ENCODE measurements around the gene MAEA. TPM values are rescaled to one million over a fixed set of nuclear protein-coding genes. Genes with fewer than 3 reads are reported as not detected.

Gene MAEA
- total RNA-seq, 8 experiments from 2014 or later = 28.5 to 80.7 (median 56.7) TPM

DNA sequence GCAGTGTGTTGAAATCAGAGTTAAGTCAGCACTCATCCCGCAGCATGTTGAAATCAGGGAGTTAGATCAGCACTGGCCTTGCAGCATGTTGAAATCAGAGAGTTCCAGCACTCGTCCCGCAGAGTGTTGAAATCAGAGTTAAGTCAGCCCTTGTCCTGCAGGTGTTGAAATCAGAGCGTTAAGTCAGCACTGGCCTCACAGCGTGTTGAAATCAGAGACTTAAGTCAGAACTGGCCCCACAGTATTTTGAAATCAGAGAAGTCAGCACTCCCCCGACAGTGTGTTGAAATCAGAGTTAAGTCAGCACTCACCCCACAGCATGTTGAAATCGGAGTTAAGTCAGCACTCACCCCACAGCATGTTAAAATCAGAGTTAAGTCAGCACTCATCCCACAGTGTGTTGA is 46.4 kb downstream of the MAEA start:
- no peak overlapping the region for H3K27ac ChIP-seq
- H3K4me1 ChIP-seq (replicated peaks in 1 of 2) = no peaks in the 10 kb centered on the region
- in situ Hi-C loops (cut with MboI; ENCODE audit: low pct_unique_long_range_greater_than_20kb in 2 of 9, low sequenced_read_pairs in 9 of 9, unreplicated experiment in 9 of 9) = no loop called here
- 80 to 100% (median 96%) methylated on average over 1 to 3 of the region's 7 CpGs; no CpG with 5 or more reads in 1 of the 10 experiments for WGBS, 10 experiments
- no peak overlapping the region for H3K4me3 ChIP-seq
- ATAC-seq (replicated peaks in 6 of 8) = no peak

DNA sequence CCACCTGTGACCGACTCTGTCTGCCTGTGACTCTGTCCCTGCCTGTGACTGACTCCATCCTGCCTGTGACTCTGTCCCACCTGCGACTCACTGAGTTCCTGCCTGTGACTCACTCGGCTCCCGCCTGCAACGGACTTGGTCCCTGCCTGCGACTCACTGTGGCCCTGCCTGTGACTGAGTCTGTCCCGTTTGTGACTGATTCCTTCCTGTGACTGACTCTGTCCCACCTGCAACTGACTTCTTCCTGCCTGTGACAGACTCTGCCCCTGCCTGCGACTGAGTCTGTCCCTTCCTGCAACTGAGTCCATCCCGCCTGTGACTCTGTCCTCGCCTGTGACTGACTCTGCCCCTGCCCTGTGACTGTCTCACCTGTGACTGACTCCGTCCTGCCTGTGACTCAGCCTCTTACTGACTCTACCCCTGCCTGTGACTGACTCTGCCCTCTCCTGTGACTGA is 47.7 kb downstream of the MAEA start:
- Histone ChIP-seq H3K4me1 (replicated peaks in 1 of 2) (no peaks in the 10 kb centered on the region), H3K27ac (no peak overlapping the region), H3K4me3 (no peak overlapping the region)
- in situ Hi-C loops (cut with MboI; ENCODE audit: low pct_unique_long_range_greater_than_20kb in 2 of 9, low sequenced_read_pairs in 9 of 9, unreplicated experiment in 9 of 9) = no loop called here
- WGBS, 10 experiments = 40 to 96% (median 88%) methylated on average over 1 to 7 of the region's 11 CpGs; no CpG with 5 or more reads in 1 of the 10 experiments
- peak in 5 of 8 experiments; percentile 57 to 85 (median 77) for ATAC-seq (replicated peaks in 6 of 8)

DNA sequence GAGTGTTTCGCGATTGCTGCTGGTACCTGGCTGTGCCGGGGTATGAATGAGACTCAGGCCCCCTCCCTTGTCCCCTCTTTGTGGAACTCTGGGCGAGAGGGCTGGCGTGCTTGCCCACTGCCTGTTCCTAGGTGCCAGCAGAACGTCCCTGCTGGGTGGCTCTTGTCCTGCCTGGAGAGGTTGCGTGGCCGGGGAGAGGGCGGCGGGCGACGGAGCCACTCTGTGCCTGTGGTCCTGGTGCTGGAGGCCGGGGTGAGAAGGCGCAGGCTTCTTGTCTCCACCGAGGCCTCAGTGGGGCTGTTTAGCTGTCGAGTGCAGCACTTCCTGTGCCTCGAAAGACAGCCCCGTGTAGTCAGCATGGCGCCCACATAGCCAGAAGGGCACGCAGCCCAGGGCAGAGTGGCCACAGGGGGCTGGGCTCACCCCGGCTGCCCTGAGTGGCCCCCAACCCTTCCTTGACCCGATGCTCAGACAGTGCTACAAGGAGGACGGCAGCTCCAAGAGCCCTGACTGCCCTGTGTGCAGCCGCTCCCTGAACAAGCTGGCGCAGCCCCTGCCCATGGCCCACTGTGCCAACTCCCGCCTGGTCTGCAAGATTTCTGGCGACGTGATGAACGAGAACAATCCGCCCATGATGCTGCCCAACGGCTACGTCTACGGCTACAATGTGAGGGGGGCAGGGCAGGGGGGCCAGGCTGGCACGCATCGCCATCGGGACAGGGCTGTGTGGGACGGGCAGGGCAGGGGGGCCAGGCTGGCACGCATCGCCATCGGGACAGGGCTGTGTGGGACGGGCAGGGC is 48.5 kb downstream of the MAEA start:
- ATAC-seq (replicated peaks in 6 of 8) = peak in 2 of 8 experiments; percentile 2 to 10
- Histone ChIP-seq H3K4me1 (replicated peaks in 1 of 2) (no peaks in the 10 kb centered on the region), H3K4me3 (no peak overlapping the region), H3K27ac (no peak overlapping the region)
- in situ Hi-C loops (cut with MboI; ENCODE audit: low pct_unique_long_range_greater_than_20kb in 2 of 9, low sequenced_read_pairs in 9 of 9, unreplicated experiment in 9 of 9) = no loop called here
- 93 to 100% (median 100%) methylated on average over 1 to 10 of the region's 41 CpGs; no CpG with 5 or more reads in 3 of the 10 experiments for WGBS, 10 experiments

DNA sequence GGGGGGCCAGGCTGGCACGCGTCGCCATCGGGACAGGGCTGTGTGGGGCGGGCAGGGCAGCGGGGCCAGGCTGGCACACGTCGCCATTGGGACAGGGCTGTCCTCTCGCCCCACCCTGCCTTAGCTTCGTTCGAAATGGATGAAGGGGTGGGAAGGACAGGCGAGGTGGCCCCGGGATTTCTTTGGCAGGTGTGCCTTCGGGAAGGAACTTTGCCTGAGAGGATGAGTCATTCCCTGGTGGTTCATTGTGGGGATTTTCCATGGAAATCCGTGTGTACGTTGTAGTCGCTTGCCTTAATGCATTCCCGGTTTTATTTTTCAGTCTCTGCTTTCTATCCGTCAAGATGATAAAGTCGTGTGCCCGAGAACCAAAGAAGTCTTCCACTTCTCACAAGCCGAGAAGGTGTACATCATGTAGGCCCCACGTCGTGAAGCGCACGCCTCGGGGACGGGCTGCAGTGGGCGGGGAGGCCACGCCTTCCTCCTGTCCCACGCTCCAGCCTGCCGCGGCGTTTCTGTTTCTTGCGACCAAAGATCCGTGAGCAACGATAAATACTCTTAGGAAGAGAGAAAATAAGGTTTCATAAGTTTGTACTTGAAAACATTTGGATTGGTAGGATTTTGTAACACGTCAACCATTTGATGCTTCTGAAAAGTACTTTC is 49.2 kb downstream of the MAEA start:
- H3K4me3 ChIP-seq = no peak overlapping the region
- no peak for ATAC-seq (replicated peaks in 6 of 8)
- in situ Hi-C loops (cut with MboI; ENCODE audit: low pct_unique_long_range_greater_than_20kb in 2 of 9, low sequenced_read_pairs in 9 of 9, unreplicated experiment in 9 of 9) = no loop called here
- 80 to 100% (median 98%) methylated on average over 1 to 13 of the region's 38 CpGs; no CpG with 5 or more reads in 2 of the 10 experiments for WGBS, 10 experiments
- no peak overlapping the region for H3K27ac ChIP-seq
- no peaks in the 10 kb centered on the region for H3K4me1 ChIP-seq (replicated peaks in 1 of 2)

DNA sequence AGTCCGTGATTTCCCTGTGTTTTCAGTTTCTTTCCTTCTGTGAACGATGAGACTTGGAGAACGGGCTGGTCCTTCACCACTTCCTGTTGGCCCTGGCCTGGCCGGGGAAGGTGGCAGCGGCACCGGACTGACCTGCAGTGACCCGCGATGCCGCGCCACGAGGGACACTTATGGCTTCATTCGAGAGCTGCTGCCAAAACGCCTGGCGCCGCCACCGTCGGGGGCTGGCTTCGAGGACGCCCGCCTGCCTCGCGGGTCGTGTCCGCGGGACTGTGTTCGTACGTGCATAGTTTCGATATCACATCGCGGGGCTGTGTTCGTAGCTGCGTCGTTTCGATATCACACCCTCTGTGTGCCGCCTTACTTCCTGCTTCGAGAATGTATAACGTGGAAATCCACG is 49.8 kb downstream of the MAEA start:
- no peak overlapping the region for H3K27ac ChIP-seq
- H3K4me1 ChIP-seq (replicated peaks in 1 of 2) = no peaks in the 10 kb centered on the region
- in situ Hi-C loops (cut with MboI; ENCODE audit: low pct_unique_long_range_greater_than_20kb in 2 of 9, low sequenced_read_pairs in 9 of 9, unreplicated experiment in 9 of 9) = no loop called here
- ATAC-seq (replicated peaks in 6 of 8) = no peak
- H3K4me3 ChIP-seq = no peak overlapping the region
- WGBS, 10 experiments = 88 to 100% (median 97%) methylated on average over 3 to 36 of the region's 38 CpGs

DNA sequence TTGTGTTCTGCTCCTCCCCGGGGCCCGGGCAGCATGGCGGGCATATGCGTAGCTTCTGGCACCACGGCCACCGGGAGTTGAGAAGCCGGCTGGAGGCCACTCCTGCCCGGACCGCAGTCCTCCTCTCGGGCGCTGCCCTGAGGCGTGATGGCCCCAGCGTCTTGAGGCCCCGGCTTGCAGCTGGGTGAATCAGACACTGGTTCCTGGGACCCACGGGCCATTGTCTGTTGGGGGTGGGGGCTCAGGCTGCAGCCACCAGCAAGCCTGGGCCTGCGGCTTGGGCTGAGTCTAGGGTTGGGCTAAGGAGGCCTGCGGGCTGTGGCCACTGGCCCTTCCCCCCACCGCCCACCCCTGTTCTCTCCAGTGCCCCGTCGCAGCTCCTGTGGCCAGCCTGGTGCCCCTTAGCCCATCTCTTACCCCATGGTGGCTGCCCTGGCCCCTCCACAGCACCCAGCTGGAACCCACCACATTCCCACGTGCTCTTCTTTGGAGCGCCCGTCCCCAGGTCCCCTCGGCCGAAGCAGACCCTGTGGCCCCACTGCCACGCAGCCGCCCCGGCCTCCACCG is 50.6 kb downstream of the MAEA start:
- no peak overlapping the region for H3K4me3 ChIP-seq
- no peak overlapping the region for H3K27ac ChIP-seq
- in situ Hi-C loops (cut with MboI; ENCODE audit: low pct_unique_long_range_greater_than_20kb in 2 of 9, low sequenced_read_pairs in 9 of 9, unreplicated experiment in 9 of 9) = no loop called here
- H3K4me1 ChIP-seq (replicated peaks in 1 of 2) = peaks cover 3 to 5% of the 10 kb centered on the region in 2 donors
- ATAC-seq (replicated peaks in 6 of 8) = peak in 2 of 8 experiments; percentile 3
- 80 to 100% (median 90%) methylated on average over 1 to 5 of the region's 29 CpGs; no CpG with 5 or more reads in 7 of the 10 experiments for WGBS, 10 experiments

DNA sequence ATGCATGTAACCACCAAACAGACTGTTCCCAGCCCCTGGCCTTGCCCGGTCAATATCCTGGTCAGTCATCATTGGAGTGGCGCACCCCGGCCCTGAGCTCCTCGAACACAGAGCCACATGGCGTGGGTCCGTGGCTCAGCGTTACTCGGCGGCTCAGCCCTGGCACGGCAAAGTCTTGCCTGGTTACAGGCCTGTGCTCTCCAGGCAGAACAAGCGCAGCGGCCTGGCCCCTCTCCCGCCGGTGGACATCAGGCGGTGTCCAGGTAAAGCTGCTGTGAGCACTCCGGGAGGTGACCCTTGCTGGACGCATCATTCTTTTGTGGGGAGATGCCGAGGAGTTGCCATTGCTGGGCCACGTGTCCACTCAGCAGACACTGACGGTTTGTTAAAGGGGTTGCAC is 51.2 kb downstream of the MAEA start:
- in situ Hi-C loops (cut with MboI; ENCODE audit: low pct_unique_long_range_greater_than_20kb in 2 of 9, low sequenced_read_pairs in 9 of 9, unreplicated experiment in 9 of 9) = no loop called here
- Histone ChIP-seq H3K27ac (no peak overlapping the region), H3K4me3 (no peak overlapping the region), H3K4me1 (replicated peaks in 1 of 2) (peaks cover 4 to 6% of the 10 kb centered on the region in 2 donors)
- no peak for ATAC-seq (replicated peaks in 6 of 8)
- 89 to 100% (median 98%) methylated on average over 1 to 5 of the region's 20 CpGs; no CpG with 5 or more reads in 6 of the 10 experiments for whole genome bisulfite sequencing, 10 experiments

DNA sequence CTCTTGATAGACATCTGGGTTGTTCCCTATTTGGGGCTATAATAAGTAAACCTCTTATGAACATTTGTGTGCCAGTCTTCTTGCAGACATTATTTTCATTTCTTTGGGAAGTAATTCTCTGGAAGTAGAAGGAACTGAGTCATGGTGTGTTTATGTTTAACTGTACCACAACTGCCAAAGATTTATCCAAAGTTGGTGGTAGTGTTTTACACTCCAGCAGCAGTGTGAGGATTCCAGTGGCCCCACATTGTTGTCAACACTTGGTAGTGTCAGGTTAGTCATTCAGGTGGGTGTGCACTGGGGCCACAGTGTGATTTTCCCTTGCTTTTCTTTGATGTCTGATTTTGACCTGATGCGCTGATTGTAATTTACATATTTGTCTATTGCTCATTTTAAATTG is 52.3 kb downstream of the MAEA start:
- 100% methylated on average over 1 of the region's 1 CpG; no CpG with 5 or more reads in 3 of the 10 experiments for WGBS, 10 experiments
- H3K27ac ChIP-seq = no peak overlapping the region
- H3K4me3 ChIP-seq = no peak overlapping the region
- ATAC-seq (replicated peaks in 6 of 8) = no peak
- in situ Hi-C loops (cut with MboI; ENCODE audit: low pct_unique_long_range_greater_than_20kb in 2 of 9, low sequenced_read_pairs in 9 of 9, unreplicated experiment in 9 of 9) = no loop called here
- H3K4me1 ChIP-seq (replicated peaks in 1 of 2) = peaks cover 4 to 6% of the 10 kb centered on the region in 2 donors

DNA sequence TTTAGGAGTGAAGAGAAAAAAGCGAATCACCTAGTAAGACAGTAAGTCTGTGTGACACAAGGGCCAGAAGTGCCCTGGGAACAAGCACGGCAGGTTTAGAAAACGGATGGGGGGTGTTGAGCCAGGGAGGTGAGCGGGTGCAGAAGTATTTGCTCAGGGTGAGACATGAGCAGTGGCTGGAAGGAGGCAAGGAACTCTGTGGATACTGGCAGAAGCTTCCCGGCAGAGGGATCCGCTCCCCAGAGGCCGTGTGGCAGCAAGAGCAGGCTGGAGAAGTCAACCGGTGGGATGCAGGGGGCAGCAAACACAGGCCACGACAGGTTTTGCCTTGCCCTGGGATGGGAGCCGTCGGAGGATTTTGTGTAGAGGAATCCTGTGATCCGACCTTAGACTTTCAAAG is 55.0 kb downstream of the MAEA start:
- in situ Hi-C loops (cut with MboI; ENCODE audit: low pct_unique_long_range_greater_than_20kb in 2 of 9, low sequenced_read_pairs in 9 of 9, unreplicated experiment in 9 of 9) = no loop called here
- Histone ChIP-seq H3K4me3 (no peak overlapping the region), H3K27ac (peak overlapping the region in 1 of 2 donors; percentile 96), H3K4me1 (replicated peaks in 1 of 2) (peaks cover 19 to 22% of the 10 kb centered on the region in 2 donors)
- no peak for ATAC-seq (replicated peaks in 6 of 8)
- 10 to 100% (median 84%) methylated on average over 1 to 7 of the region's 12 CpGs; no CpG with 5 or more reads in 1 of the 10 experiments for WGBS, 10 experiments

DNA sequence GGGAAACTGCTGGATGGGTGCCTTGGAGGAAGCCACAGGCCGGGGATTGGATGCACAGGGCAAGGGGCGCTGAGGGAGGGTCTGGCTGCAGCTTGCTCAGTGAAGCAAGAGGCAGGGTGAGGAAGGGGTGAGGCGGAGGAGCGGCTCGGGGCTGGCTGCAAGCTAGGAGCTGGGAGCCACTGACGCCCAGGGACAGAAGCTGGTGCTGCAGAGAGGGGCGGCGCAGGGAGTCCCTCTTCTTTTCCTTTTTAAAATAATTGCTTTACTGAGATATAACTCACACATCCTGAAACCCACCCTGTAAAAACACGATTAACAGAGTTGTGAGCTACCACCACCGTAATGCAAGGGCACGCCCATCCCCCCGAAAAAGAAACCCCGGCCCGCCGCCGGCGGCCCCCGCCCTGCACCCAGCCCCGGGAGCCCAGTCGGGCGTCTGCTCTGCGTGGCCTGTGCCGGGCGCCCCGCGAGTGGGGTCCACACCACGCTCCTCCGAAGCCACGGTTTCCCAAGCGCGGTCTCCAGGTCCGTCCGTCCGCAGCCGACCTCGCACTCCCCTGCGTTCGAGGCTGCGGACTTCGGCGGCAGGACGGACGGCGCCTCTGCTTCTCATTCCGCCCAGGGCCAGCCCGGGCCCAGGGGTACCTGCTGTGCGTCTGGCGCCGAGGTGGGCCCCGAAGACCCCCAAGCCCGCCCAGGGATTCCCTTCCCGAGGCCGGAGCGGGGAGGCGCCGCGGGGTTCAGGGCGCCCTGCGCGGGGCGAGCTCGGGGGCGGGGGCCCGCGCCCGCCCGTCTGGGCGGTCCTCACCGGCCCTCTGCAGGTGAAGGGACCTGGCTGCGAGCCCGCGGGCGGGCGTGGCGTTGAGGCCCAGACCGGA is 56.5 kb downstream of the MAEA start:
- Histone ChIP-seq H3K27ac (peak overlapping the region; percentile 84 to 96), H3K4me1 (replicated peaks in 1 of 2) (peaks cover 25 to 31% of the 10 kb centered on the region in 2 donors), H3K4me3 (peak overlapping the region; percentile 53 to 78 (median 62))
- in situ Hi-C loops (cut with MboI; ENCODE audit: low pct_unique_long_range_greater_than_20kb in 2 of 9, low sequenced_read_pairs in 9 of 9, unreplicated experiment in 9 of 9) = no loop called here
- peak; percentile 9 to 56 (median 42) for ATAC-seq (replicated peaks in 6 of 8)
- 0 to 14% (median 0%) methylated on average over 2 to 5 of the region's 76 CpGs; no CpG with 5 or more reads in 2 of the 10 experiments for WGBS, 10 experiments

DNA sequence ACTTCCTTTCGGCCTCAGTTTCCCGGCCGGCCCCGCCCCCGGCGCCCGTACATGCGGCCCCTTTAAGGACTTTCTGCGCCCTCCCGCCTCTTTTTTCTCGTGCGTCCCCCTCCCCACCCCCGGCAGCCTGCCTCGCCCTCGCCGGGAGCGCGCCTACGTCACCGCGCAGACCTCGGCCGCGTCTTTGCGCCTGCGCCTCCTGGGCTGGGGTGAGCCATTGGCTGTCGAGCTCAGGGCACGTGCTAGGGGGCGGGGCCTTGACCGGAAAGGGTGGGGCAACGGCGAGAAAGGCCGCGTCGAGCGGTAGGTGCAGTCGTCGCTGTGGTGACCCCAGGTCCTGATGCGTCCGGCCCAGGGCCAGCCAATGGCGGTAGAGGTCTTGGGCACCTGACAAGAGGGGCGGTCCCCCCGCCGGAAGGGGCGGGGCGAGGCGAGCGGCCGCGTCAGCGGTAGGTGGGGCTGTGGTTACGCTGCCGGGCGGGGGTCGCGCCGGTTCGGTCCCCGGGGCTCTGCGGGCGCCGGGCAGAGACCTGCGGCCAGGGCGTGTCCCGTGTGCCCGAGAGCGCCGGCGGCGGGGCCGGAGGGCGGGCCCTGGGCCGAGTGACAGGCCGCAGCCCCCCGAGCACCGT is 57.2 kb downstream of the MAEA start, which contains the start of gene UVSSA:
Gene UVSSA (plus strand): TSS at position 428 of the 629 bp plus-strand sequence. CDS start 884 bp downstream, outside the sequence.
- WGBS, 10 experiments = no CpG with 5 or more reads among the region's 76 CpGs
- peak; percentile 74 to 91 (median 88) for ATAC-seq (replicated peaks in 6 of 8)
- Histone ChIP-seq H3K4me3 (peak within 1 kb of the TSS; percentile 54 to 78 (median 62)), H3K27ac (peak within 1 kb of the TSS; percentile 95 to 99), H3K4me1 (replicated peaks in 1 of 2) (peaks cover 30 to 34% of the 10 kb centered on the region in 2 donors)
- in situ Hi-C loops (cut with MboI; ENCODE audit: low pct_unique_long_range_greater_than_20kb in 2 of 9, low sequenced_read_pairs in 9 of 9, unreplicated experiment in 9 of 9) = no loop called here

DNA sequence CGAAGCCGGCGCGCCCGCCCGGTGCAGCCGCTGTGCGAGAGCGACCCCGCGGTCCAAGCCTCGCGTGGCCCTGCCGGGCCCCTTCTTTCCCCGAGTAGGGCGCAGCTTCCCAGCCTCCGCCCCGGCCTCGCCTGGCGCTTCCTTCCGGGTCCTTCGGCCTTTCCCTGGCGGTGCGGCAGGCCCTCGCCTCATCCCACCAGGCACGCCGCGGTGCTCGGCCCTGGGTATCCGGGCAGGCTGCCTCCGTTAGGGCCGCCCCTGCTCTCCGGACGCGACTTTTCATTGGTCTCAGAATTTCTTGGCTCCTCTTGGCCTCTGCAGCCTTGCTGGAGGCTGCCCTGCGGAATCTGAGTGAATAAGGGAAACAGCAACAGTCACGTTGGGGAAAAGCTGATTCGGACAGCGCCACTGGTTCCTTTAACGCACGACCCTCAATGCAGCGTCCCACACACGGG is 57.7 kb downstream of the MAEA start:
- in situ Hi-C loops (cut with MboI; ENCODE audit: low pct_unique_long_range_greater_than_20kb in 2 of 9, low sequenced_read_pairs in 9 of 9, unreplicated experiment in 9 of 9) = no loop called here
- Histone ChIP-seq H3K27ac (peak overlapping the region; percentile 95 to 99), H3K4me1 (replicated peaks in 1 of 2) (peaks cover 32 to 34% of the 10 kb centered on the region in 2 donors), H3K4me3 (peak overlapping the region; percentile 54 to 70 (median 58))
- ATAC-seq (replicated peaks in 6 of 8) = peak in 3 of 8 experiments; percentile 41 to 61 (median 51)
- 0 to 4% (median 0%) methylated on average over 1 to 21 of the region's 43 CpGs; no CpG with 5 or more reads in 4 of the 10 experiments for WGBS, 10 experiments

Data from motor neuron (in vitro differentiated cells).